BJ (cell line): ENCODE measurements around the gene TMEM151B. TPM values are rescaled to one million over a fixed set of nuclear protein-coding genes. Genes with fewer than 3 reads are reported as not detected.

Source experiments
- CTCF ChIA-PET: fragments of 350-600 bp; formaldehyde crosslinking; extraction: SDS; loops from one replicate; lab custom pipeline; 2021; ENCODE audit warnings: antibody characterized with exemption, inconsistent platforms; lab: Yijun Ruan, JAX
- POLR2A ChIA-PET: fragments of 300-600 bp; sonication (Branson Sonifier 250); formaldehyde crosslinking; extraction: SDS; loops from one replicate; lab custom pipeline; 2021; ENCODE audit warnings: antibody characterized with exemption; lab: Charles Lee
- DNase-seq: peaks from one replicate; pipeline ENCODE4 v3.0.0-alpha.2; 2011; ENCODE audit warnings: low read depth
- H3K27me3 ChIP-seq: 2 replicates; pipeline ENCODE4 v1.6.0; 2011; ENCODE audit warnings: low read length; ENCODE audit not compliant: control insufficient read depth, insufficient read depth
- H3K36me3 ChIP-seq: 2 replicates; pipeline ENCODE4 v1.5.1; 2011; ENCODE audit warnings: low read length; ENCODE audit not compliant: control insufficient read depth, insufficient read depth
- H3K4me3 ChIP-seq: 2 replicates; pipeline ENCODE4 v1.5.1; 2011; ENCODE audit warnings: low read depth, mild to moderate bottlenecking, control low read depth, low read length
- CTCF ChIP-seq: IDR thresholded peaks from 2 replicates; pipeline ENCODE4 v1.5.1; 2011; ENCODE audit warnings: low read depth, mild to moderate bottlenecking, control low read depth, inconsistent platforms, low read length, moderate library complexity; ENCODE audit not compliant: insufficient read depth
- polyA plus RNA-seq: library from polyadenylated mRNA; depleted of rRNA; stranded (reverse); fragments of >200 nt; gene quantifications from 2 replicates; pipeline ENCODE4 v1.2.3, GENCODE V29; 2011

The TMEM151B gene
- polyA plus RNA-seq, 1 experiment, result not detected

- TF ChIP-seq CTCF, result no peak
- no peak for DNase-seq
- CTCF ChIA-PET, result interaction anchor here (0.7 to 4.1 kb wide), 20 partner anchors 9 to 159 kb away, joined by 3 to 27 read pairs (median 4); partner anchors contain the start of genes AARS2 and HSP90AB1
- POLR2A ChIA-PET, result interaction anchor here (0.8 to 2.3 kb wide), 2 partner anchors 9 to 10 kb away, joined by 3 to 18 read pairs; partner anchors contain the start of gene HSP90AB1
- peaks cover 32% of the 10 kb centered on the region for H3K36me3 ChIP-seq
- H3K27me3 ChIP-seq, result no peaks in the 10 kb centered on the region
- H3K4me3 ChIP-seq, result peak overlapping the region; percentile 81
These were observed 14.1 kb upstream of the TMEM151B start for GRCh38 chr6:44255871-44256774.

GRCh38 chr6:44256775-44257024, 13.6 kb upstream of the TMEM151B start:
- peaks cover 28% of the 10 kb centered on the region for H3K36me3 ChIP-seq
- CTCF ChIA-PET, result interaction anchor here (0.6 to 4.1 kb wide), 19 partner anchors 10 to 160 kb away, joined by 3 to 27 read pairs (median 4); partner anchors contain the start of genes AARS2 and HSP90AB1
- DNase-seq, result no peak
- no peak for TF ChIP-seq CTCF
- no peaks in the 10 kb centered on the region for H3K27me3 ChIP-seq
- POLR2A ChIA-PET, result interaction anchor here (0.8 to 2.3 kb wide), 2 partner anchors 10 to 11 kb away, joined by 3 to 18 read pairs; partner anchors contain the start of gene HSP90AB1
- H3K4me3 ChIP-seq, result peak overlapping the region; percentile 81

GRCh38 chr6:44257025-44257752, 13.1 kb upstream of the TMEM151B start, which contains the start of gene SLC35B2:
Gene SLC35B2, minus strand, starts transcription at chr6:44257528. Its CDS starts 118 bp downstream, at chr6:44257410.
- POLR2A ChIA-PET, result interaction anchor here (0.8 to 2.3 kb wide), 2 partner anchors 10 to 11 kb away, joined by 3 to 18 read pairs; partner anchors contain the start of gene HSP90AB1
- H3K4me3 ChIP-seq, result peak within 1 kb of the TSS; percentile 81
- CTCF ChIA-PET, result interaction anchor here (0.6 to 4.1 kb wide), 19 partner anchors 10 to 161 kb away, joined by 3 to 27 read pairs (median 4); partner anchors contain the start of genes AARS2 and HSP90AB1
- TF ChIP-seq CTCF, result peak; percentile 41
- H3K27me3 ChIP-seq, result no peaks in the 10 kb centered on the region
- no peak for DNase-seq
- peaks cover 25% of the 10 kb centered on the region for H3K36me3 ChIP-seq

- Histone ChIP-seq H3K27me3 (no peaks in the 10 kb centered on the region), H3K36me3 (peaks cover 22% of the 10 kb centered on the region), H3K4me3 (peak overlapping the region; percentile 81)
- TF ChIP-seq CTCF, result no peak
- POLR2A ChIA-PET, result interaction anchor here (2.3 kb wide), 1 partner anchor 11 kb away, joined by 18 read pairs; the partner anchor contains the start of gene HSP90AB1
- CTCF ChIA-PET, result interaction anchor here (1.2 to 2.9 kb wide), 6 partner anchors 10 to 110 kb away, joined by 3 to 27 read pairs (median 8); partner anchors contain the start of gene HSP90AB1
- no peak for DNase-seq
These were observed 12.4 kb upstream of the TMEM151B start for GRCh38 chr6:44257753-44258324.
